ENCODE data around the gene SHOC1.
"Not testable (repeated sequence)": the region's sequence is repeated elsewhere in the genome, so short reads cannot be mapped to it uniquely, and the experiment has no call there.

The SHOC1 gene

DNA sequence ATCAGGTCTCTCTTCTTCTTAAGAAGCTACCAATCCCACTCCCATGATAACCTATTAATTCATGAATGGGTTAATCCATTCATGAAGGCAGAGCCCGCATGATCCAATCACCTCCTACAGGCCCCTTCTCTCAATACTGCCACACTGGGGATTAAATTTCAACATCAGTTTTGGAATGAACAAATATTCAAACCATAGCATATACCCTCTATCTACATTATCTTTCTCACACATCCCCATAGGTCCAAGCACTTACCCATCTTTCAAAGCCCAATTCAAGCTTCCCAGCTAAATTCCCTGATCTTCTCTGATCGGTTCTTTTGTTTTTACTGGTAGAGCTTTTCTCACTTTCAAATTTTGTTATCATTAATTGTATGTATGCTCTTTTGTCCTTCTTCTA, 10.5 kb upstream of the SHOC1 start:
- no peak for DNase-seq (ENCODE audit: low spot score)

DNA sequence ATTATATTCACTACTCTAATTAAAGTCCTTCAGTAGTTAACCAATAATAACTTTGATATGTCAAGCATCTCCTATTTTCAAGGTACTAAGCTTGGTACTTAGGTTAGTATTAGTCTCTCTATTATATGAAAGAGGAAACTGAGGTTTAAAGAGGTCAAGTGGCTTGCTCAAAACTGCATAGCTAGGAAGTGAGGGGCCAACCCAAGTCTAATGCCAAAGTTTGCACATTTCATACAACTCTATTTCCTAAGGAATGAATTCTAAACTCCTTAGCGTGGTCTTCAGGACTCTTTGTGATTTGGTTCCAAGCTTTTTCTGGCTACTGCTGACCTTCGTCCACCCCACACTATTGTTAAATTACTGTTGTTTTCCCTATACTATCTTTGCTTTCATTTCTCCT, 9.9 kb upstream of the SHOC1 start:
- DNase-seq (ENCODE audit: low spot score), result no peak

DNA sequence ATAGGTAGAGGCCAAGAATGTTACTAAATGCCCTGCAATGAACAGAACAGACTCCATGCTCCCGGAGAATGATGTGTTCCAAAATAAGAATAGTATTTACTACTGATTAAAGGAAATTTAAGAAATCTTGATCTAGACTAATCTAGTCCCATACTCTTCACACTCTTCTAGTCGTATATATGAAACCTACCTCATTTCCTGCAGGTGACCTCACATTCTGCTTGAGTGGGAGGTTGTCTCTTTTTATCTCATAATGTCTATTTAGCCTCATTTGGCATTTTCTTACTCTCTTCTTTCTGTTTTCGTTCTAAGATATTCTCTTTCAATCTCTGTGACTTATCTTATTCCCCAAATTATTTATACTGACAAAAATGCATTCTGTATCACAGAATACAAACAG, 9.2 kb upstream of the SHOC1 start:
- no peak for DNase-seq (ENCODE audit: low spot score)

DNA sequence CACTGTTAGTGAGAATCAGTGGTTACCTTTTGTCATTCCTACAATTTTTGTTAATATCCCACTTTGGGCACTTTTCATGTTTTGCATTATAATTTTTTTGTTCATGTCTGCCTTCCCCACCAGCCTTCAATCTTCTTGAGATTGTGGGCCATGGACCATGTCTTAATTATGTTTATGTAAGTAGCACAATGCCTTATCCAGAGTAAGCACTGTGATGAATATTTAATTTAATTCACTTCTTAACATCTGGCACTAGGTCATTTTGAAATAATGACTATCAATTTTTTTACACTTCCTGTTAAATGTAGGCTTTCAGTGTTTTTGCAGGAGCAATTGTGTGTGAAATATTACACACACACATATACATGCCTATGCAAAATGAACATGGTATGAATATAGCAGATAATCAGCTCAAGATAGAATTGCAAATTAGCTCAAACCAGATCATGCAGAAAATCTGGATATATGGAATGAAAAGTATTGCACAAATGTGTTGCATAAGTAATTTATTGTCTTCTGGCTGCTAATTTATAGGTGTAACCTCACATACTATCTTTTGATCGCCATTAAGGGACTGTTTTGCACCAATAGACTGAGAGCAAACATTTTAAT, 5.3 kb upstream of the SHOC1 start:
- no peak for DNase-seq (ENCODE audit: low spot score)

DNA sequence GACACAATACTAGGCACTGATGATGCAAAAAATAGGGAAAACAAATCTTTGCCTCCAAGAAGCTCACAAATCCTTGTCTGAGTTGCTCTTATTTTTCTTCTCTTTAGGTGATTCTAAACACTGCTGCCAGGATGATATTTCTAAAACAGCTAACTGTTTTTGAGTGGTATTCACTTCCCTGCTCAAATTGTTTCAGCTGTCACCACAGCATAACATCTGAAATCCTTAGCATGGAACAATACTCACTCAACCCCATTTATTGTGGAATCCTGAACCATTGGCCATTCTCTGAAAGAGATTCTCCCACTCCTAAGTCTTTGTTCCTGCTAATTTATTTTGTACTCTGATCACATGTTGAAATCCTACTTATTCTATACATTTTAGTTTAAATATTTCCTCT, 4.8 kb upstream of the SHOC1 start:
- no peak for DNase-seq (ENCODE audit: low spot score)

DNA sequence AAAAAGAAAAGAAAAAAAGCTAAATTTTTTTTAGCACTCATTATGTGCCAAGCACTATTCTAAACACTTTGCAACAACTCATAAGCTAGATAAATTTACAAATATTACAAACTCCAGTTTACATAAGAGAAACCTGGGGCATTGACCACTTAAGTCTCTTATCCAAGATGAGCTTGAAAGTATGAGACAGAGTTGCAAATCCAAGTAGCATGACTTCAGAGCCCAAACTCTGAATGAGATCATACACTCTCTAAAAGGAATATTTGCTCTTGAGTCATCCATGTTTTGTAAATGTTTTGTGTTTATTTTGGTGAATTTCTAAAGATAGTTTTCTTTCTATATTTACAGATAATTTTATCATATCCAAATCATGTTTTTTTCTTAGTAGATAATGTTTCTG, 4.0 kb upstream of the SHOC1 start:
- no peak for DNase-seq (ENCODE audit: low spot score)

DNA sequence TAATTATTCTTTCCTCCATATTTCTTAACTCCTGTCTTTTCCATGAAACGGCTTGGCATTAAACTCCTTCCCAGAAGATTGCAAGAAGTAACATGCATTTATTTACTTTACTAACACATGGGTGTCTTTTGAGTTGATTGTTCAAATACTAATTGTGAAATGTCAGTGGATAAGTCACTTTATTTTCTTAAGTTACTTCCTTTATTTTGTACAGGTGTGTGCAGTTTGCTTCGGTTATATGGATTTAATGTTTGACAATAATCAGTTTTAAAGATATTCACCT, 761 bp upstream of the SHOC1 start:
- DNase-seq (ENCODE audit: low spot score), result no peak

DNA sequence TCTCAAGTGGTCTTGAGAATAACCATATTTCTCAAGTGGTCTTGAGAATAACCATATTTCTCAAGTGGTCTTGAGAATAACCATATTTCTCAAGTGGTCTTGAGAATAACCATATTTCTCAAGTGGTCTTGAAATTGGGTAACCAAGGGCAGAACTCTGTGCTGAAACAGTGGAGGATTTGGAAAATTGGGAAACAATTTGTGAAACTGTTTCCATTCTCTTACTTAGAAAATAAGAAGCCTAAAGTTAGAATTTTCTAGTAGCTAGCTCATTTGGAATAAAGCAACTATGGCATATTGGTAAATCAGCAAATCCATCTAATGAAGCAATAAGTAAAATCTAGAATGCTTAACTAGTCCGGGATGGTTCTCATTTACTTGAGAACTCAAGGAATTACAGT, 2.9 kb downstream of the SHOC1 start:
- DNase-seq (ENCODE audit: low spot score), result not testable (repeated sequence)

DNA sequence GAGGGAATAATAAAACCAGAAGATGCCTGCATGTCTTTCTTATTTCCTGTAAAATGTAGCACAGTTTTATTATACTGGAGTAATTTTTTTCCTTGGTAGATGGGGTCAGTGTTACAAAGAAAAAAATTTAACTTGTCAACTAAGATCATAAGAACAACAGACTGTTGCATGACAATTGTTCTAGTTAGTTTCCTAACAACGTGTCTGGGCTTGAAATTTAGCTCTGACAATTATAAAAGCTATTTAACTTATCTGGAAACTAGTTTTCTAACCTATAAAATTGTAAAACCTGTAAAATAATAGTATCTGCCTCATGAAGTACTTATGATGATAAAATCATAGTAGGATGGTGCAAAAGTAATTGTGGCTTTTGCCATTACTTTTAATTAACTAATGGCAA, 4.9 kb downstream of the SHOC1 start:
- DNase-seq (ENCODE audit: low spot score), result no peak

DNA sequence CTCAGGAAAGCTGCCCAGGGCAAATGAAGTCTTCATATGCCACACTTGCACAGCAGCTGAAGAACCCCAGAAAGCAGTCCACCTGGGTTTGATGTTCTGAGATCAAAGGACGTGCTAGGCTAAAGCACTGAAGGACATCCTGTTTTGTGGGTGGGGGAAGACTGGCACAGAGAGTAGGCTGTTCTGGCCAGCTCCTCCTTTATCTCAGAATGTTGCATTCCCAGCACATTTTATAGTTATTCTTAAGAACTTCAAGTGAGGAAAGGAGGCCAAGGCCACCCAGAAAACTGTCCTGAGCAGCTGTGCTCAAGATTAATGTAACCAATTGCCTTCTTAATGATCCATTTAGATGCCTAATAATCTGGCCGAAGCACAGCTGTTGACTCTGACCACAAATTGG, 10.9 kb downstream of the SHOC1 start:
- no peak for DNase-seq (ENCODE audit: low spot score)

DNA sequence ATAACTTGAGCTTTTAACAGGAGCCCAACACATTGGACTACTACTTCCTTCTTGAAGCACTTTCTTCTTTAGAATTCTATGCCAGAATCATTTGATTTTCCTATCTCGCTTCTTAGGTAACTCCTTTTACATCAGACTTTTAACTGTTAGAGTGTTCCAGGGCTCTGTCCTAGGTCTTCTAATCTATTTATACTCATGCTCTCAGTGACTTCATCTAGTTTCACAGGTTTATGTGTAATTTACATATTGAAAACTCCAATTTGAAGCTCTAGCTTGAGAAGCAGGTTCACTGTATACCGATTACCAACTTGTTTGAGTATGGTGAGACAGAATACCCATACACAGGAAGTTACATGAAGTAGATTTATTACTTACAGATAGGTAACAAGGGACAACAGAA, 11.3 kb downstream of the SHOC1 start:
- no peak for DNase-seq (ENCODE audit: low spot score)

DNA sequence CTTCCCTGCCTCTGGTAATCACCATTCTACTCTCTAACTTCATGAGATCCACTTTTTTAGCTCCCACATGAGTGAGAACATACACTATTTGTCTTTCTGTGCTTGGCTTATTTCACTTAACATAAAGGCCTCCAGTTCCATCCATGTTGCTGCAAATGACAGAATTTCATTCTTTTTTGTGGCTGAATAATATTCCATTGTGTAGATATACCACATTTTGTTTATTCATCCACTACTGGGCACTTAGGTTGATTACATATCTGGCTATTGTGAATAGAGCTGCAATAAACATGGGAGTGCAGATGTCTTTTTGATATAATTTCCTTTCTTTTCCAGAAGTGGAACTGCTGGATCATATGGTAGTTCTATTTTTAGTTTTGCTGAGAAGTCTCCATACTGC, 28.7 kb downstream of the SHOC1 start:
- DNase-seq (ENCODE audit: low spot score), result no peak

DNA sequence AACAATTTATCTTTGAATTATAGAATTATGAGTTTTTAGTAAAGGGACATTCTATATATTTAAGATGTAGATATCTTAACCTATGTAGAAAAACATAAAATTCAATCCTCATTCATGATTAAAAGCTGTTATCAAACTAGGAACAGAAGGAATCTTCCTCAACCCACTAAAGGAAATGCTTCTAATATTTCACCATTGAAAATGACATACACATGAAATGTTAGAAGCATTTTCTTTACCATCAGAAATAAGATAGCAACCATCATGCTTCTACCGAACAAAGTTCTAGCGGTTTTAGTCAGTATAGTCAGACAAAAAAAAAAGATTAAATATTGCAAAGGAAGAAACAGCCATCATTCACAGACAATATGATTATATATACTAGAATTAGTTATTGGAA, 32.2 kb downstream of the SHOC1 start:
- no peak for DNase-seq (ENCODE audit: low spot score)

DNA sequence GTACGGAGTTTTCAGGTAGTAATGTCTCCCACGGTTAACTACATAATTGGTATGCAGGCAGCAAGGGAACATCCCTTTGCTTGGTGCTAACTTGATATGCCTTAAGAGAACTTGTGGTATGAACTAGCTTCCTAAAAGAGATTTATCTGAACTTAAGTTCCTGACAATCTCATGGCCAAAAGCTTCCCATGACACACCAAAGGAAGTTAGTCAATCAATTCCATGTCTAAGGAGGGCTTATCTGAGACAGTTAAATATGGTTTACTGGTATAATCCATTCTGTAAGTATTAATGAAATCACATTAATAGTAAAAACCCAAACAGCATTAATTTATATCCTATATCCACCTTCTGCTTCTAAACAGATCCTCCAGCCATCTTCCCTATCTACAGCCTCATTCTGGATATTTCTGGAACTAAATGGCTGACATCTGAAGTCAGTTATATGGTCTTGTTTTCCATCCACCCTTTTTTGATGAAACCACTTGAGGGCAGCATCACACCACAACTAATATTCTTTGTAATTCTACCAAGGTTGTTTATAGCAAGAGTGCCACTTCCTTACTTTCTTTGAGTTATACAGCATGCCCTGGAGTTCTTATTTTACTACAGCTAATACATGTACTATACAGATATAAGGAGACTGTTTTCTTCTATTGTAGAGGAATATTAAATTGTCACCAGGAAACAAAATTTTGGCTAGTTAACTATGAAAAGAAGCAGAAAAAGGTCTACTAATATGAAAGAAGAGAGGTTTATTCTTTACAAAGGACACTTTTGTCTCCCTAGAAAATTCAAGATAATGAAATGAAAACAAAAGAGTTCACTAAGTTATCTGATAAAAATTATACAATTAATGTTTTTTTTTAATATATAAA, 34.7 kb downstream of the SHOC1 start:
- peak; percentile 67 for DNase-seq (ENCODE audit: low spot score)

DNA sequence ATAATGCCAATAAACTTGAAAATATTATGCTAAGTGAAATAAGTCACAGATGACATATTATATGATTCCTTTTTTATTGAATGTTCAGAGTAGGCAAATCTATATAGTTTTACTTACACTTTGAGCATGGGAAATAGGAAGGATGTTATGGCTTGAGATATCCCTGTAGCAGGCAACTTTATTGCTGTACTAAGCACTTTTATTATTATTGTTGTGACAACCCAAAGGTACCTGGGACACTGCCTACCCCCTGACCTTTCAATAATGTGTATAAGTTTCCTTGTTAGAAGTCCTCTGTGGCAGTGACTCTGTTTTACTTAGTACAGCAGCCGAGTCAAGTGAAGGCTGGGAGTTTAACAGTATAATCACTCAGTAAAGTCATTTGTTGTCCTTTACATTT, 39.9 kb downstream of the SHOC1 start:
- no peak for DNase-seq (ENCODE audit: low spot score)

DNA sequence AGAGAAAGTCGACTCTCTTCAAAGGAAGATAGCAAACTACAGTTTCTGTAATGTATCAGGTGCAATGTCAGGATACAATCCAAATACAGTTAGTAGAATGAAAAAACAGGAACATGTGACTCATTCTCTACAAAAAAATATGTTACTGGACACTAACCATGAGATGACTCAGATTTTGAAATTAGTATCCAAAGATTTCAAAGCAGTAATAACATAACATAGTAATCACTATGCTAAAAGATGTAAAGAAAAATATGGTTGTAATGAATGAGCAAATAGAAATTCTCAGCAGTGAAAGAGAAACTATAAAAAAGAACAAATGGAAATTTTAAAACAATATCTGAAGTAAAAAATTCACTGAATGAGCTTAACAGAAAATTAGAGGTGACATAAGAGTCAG, 42.3 kb downstream of the SHOC1 start:
- no peak for DNase-seq (ENCODE audit: low spot score)
